K562 (cell line): ENCODE data around the gene MORC1. TPM values are rescaled to one million over a fixed set of nuclear protein-coding genes. Genes with fewer than 3 reads are reported as not detected.

Source experiments
- ATAC-seq: fragments of 200-7000 bp; cut with Tn5 transposase; 3 replicates; pipeline ENCODE4 v1.9.1; 2020; ENCODE audit warnings: moderate library complexity
- BruUV-seq: library from RNA; stranded (reverse); fragments of 400-500 nt; replicated peaks from 2 replicates; lab custom pipeline; 2021; lab: Mats Ljungman, UMichigan
- CTCF ChIA-PET: fragments of 300-600 bp; formaldehyde crosslinking; extraction: SDS; loops from one replicate; lab custom pipeline; 2021; ENCODE audit warnings: low intra/inter-chr PET ratio; lab: Yijun Ruan, JAX
- POLR2A ChIA-PET: fragments of 300-600, 350-650 bp; sonication (Branson Sonifier 250); formaldehyde crosslinking; extraction: SDS; loops from one replicate; lab custom pipeline; 2021; ENCODE audit warnings: antibody characterized with exemption, inconsistent platforms; lab: Yijun Ruan, JAX
- DNase-seq, 4 experiments: peaks; one replicate each; pipeline versions ENCODE4 v3.0.0 to v3.0.0-alpha.2; 2011 to 2018; ENCODE audit warnings: low spot score in 3 of 4, mixed read lengths in 3 of 4; ENCODE audit errors: extremely low read depth in 1 of 4
- FAIRE-seq: peaks from 2 replicates; lab custom pipeline; 2011; peaks lifted over from hg19 to GRCh38; lab: Jason Lieb, UNC
- H2AFZ ChIP-seq: 2 replicates; pipeline ENCODE4 v1.6.0; 2011; ENCODE audit warnings: low read depth, low read length, control low read depth, inconsistent platforms
- H3K27ac ChIP-seq: fragments of 200-600 bp; 3 replicates; pipeline ENCODE4 v1.8.0; 2011; ENCODE audit warnings: low read depth, mild to moderate bottlenecking, control low read depth, inconsistent platforms, low read length, moderate library complexity, mixed read lengths; ENCODE audit errors: extremely low read depth
- H3K27me3 ChIP-seq, 2 experiments: fragments of 300-600 bp in 1 of 2; 2 replicates in 1 of 2; 3 replicates in 1 of 2; pipeline versions ENCODE4 v1.6.0 to v1.8.0; 2011; ENCODE audit warnings: inconsistent platforms in 2 of 2, low read length in 2 of 2, mild to moderate bottlenecking in 1 of 2, mixed read lengths in 1 of 2, moderate library complexity in 1 of 2; ENCODE audit not compliant: control insufficient read depth in 2 of 2, insufficient read depth in 2 of 2
- H3K36me3 ChIP-seq: fragments of 300-600 bp; 3 replicates; pipeline ENCODE4 v1.8.0; 2011; ENCODE audit warnings: mild to moderate bottlenecking, low read length, inconsistent platforms; ENCODE audit not compliant: control insufficient read depth, insufficient read depth
- H3K4me1 ChIP-seq, 2 experiments: fragments of 200-600 bp in 1 of 2; replicated peaks in 1 of 2; 2 replicates in 1 of 2; 3 replicates in 1 of 2; pipeline versions ENCODE4 v1.5.1 to v1.8.0; 2011; ENCODE audit warnings: inconsistent platforms in 2 of 2, low read length in 2 of 2, mild to moderate bottlenecking in 1 of 2, mixed read lengths in 1 of 2, moderate library complexity in 1 of 2; ENCODE audit not compliant: control insufficient read depth in 2 of 2, insufficient read depth in 2 of 2
- H3K4me2 ChIP-seq: 2 replicates; pipeline ENCODE4 v1.6.1; 2011; ENCODE audit warnings: low read length, control low read depth, inconsistent platforms, mixed read lengths; ENCODE audit not compliant: insufficient read depth
- H3K4me3 ChIP-seq: fragments of 200-600 bp; sonication (generic), shearing (Covaris generic); 2 replicates; pipeline ENCODE4 v1.5.1; 2016; ENCODE audit warnings: control low read depth, inconsistent platforms
- H3K79me2 ChIP-seq: fragments of 200-600 bp; 3 replicates; pipeline ENCODE4 v1.8.0; 2011; ENCODE audit warnings: low read length, inconsistent platforms; ENCODE audit not compliant: control insufficient read depth, insufficient read depth
- H3K9ac ChIP-seq, 2 experiments: 2 replicates each; pipeline versions ENCODE4 v1.6.0 to v1.6.1; 2011; ENCODE audit warnings: low read depth in 2 of 2, low read length in 2 of 2, control low read depth in 1 of 2, inconsistent platforms in 1 of 2, mild to moderate bottlenecking in 1 of 2, mixed read lengths in 1 of 2; ENCODE audit not compliant: insufficient read depth in 1 of 2
- H3K9me1 ChIP-seq: one replicate; pipeline ENCODE4 v1.6.0; 2011; ENCODE audit warnings: inconsistent platforms, mild to moderate bottlenecking, low read length, moderate library complexity; ENCODE audit not compliant: control insufficient read depth, insufficient read depth
- H3K9me3 ChIP-seq: replicated peaks from 2 replicates; pipeline ENCODE4 v1.5.1; 2011; ENCODE audit warnings: low read depth, low read length, inconsistent platforms; ENCODE audit not compliant: control insufficient read depth, insufficient read depth
- H4K20me1 ChIP-seq: replicated peaks from 2 replicates; pipeline ENCODE4 v1.6.1; 2011; ENCODE audit warnings: low read length, inconsistent platforms, mixed read lengths; ENCODE audit not compliant: control insufficient read depth, insufficient read depth
- ATF1 ChIP-seq, 2 experiments: fragments of 450-650 bp in 1 of 2; IDR thresholded peaks; 2 replicates each; pipeline ENCODE4 v1.6.1; 2016; ENCODE audit warnings: missing compliant biosample characterization in 1 of 2, missing genetic modification characterization in 1 of 2
- CBX5 ChIP-seq: IDR thresholded peaks from 2 replicates; pipeline ENCODE4 v1.6.1; 2014; ENCODE audit warnings: low read depth, borderline replicate concordance
- DNMT1 ChIP-seq: fragments of 450-650 bp; IDR thresholded peaks from 2 replicates; pipeline ENCODE4 v1.6.1; 2016; ENCODE audit warnings: antibody characterized with exemption, mild to moderate bottlenecking
- JUN ChIP-seq, 2 experiments: sonication (generic) in 1 of 2; formaldehyde crosslinking in 1 of 2; IDR thresholded peaks; 2 replicates each; pipeline versions ENCODE4 v1.6.1 to v1.8.0; 2012 to 2022; ENCODE audit warnings: borderline replicate concordance in 2 of 2, mild to moderate bottlenecking in 2 of 2, improper control_type of control experiment in 1 of 2, low read depth in 1 of 2, low read length in 1 of 2, missing genetic modification reagents in 1 of 2
- MEF2D ChIP-seq: conservative IDR thresholded peaks from 2 replicates; pipeline ENCODE4 v1.6.1; 2016; ENCODE audit warnings: low read depth, missing genetic modification characterization, missing compliant biosample characterization
- MYBL2 ChIP-seq, 2 experiments: fragments of 450-650 bp in 1 of 2; sonication (generic) in 1 of 2; formaldehyde crosslinking in 1 of 2; IDR thresholded peaks; 2 replicates each; pipeline versions ENCODE4 v1.6.1 to v1.8.1; 2017 to 2022; ENCODE audit warnings: borderline replicate concordance in 1 of 2, inconsistent platforms in 1 of 2, low read depth in 1 of 2, mild to moderate bottlenecking in 1 of 2, missing genetic modification reagents in 1 of 2, moderate library complexity in 1 of 2
- RBFOX2 ChIP-seq: fragments of 200-400 bp; formaldehyde crosslinking; IDR thresholded peaks from 2 replicates; pipeline ENCODE4 v1.6.1; 2017; ENCODE audit warnings: low read depth, mild to moderate bottlenecking, low read length, moderate library complexity
- SFPQ ChIP-seq: fragments of 200-400 bp; formaldehyde crosslinking; IDR thresholded peaks from 2 replicates; pipeline ENCODE4 v1.6.1; 2017; ENCODE audit warnings: mild to moderate bottlenecking, low read depth, low read length, moderate library complexity
- ZNF140 ChIP-seq: fragments of 250-450 bp; sonication (Bioruptor Pico); IDR thresholded peaks from 2 replicates; pipeline ENCODE4 v1.8.0; 2021; ENCODE audit warnings: moderate library complexity, mild to moderate bottlenecking, inconsistent platforms
- ZNF143 ChIP-seq: sonication (generic); formaldehyde crosslinking; IDR thresholded peaks from 2 replicates; pipeline ENCODE4 v1.9.0; 2022; ENCODE audit warnings: mild to moderate bottlenecking, missing genetic modification reagents
- ZNF263 ChIP-seq: sonication (generic); formaldehyde crosslinking; IDR thresholded peaks from 2 replicates; pipeline ENCODE4 v1.8.0; 2022; ENCODE audit warnings: mild to moderate bottlenecking, missing genetic modification reagents, borderline replicate concordance
- ZNF644 ChIP-seq: fragments of 200-800 bp; sonication (Bioruptor generic); IDR thresholded peaks from 2 replicates; pipeline ENCODE4 v1.6.1; 2016; ENCODE audit warnings: low read depth, missing genetic modification characterization, missing compliant biosample characterization
- ZNF75A ChIP-seq: fragments of 450-650 bp; formaldehyde crosslinking; IDR thresholded peaks from 2 replicates; pipeline ENCODE4 v1.4.0; 2020; ENCODE audit warnings: mild to moderate bottlenecking
- WGBS: fragments of 100-300 bp; shearing (Covaris generic); methylation state at CpG from one replicate; pipeline ENCODE4 v1.1.6; 2016; ENCODE audit warnings: low coverage, mixed read lengths; ENCODE audit not compliant: insufficient coverage; ENCODE audit errors: missing lambda C conversion rate; 5-methylcytosine and 5-hydroxymethylcytosine counted together
- in situ Hi-C: fragments of 300-500 bp; cut with MboI; formaldehyde crosslinking; loops from 4 replicates; pipeline ENCODE4 v1.15.0; 2018; ENCODE audit warnings: inconsistent platforms, mixed read lengths
- intact Hi-C: fragments of 100-400 bp; cut with micrococcal nuclease; formaldehyde crosslinking; loops from 2 replicates; pipeline ENCODE4 v1.14.2; 2022
- polyA plus RNA-seq, 8 experiments: library from polyadenylated mRNA; depleted of rRNA in 4 of 8; stranded (reverse) in 5 of 8; unstranded in 3 of 8; fragments of >200 nt; fragmentation: Nextera tagmentation in 2 of 8; fragmentation: Illumina TruSeq in 1 of 8; extraction: Ambion mirVana in 2 of 8; extraction: Trizol in 1 of 8; gene quantifications; 2 replicates each; pipeline versions ENCODE4 v1.2.1 to v1.2.3, GENCODE V29; 2011 to 2014; ENCODE audit warnings: inconsistent platforms in 1 of 8, missing spikeins in 1 of 8
- total RNA-seq, 7 experiments: library from RNA; depleted of rRNA in 6 of 7; stranded (reverse); fragments of >200 nt in 6 of 7; fragmentation: Illumina TruSeq in 2 of 7; extraction: Trizol in 2 of 7; gene quantifications; 2 replicates each; pipeline versions ENCODE4 v1.2.1 to v1.2.3, GENCODE V29; 2011 to 2021; ENCODE audit warnings: low replicate concordance in 1 of 7

MORC1 gene
- total and polyA plus RNA-seq, 9 of the 15 experiments (the other 6 are each of a cell fraction or from before 2014, with no cell fraction given): 0.08 to 0.41 (median 0.30) TPM; not detected in 1

GRCh38 chr3:108983051-108983450 lies 134.9 kb downstream of the MORC1 start:
- Histone ChIP-seq H3K27me3 (no peaks in the 10 kb centered on the region), H3K9me1 (no peaks in the 10 kb centered on the region), H4K20me1 (no peaks in the 10 kb centered on the region), H2AFZ (no peak overlapping the region), H3K4me1 (no peaks in the 10 kb centered on the region), H3K4me2 (no peak overlapping the region), H3K27ac (no peak overlapping the region), H3K4me3 (no peak overlapping the region), H3K79me2 (no peaks in the 10 kb centered on the region), H3K9me3 (no peaks in the 10 kb centered on the region), H3K36me3 (no peaks in the 10 kb centered on the region), H3K9ac (no peak overlapping the region)
- BruUV-seq: no TSS peak
- ChIA-PET POLR2A (no interaction called here), CTCF (no interaction called here)
- in situ Hi-C loops (no loop called here), intact Hi-C loops (no loop called here)
- no peak for DNase-seq
- no peak for FAIRE-seq
- no peak for ATAC-seq
- no peak for TF ChIP-seq SFPQ
- TF ChIP-seq ZNF644 (tag): no peak
- TF ChIP-seq ZNF75A: no peak
- TF ChIP-seq DNMT1: no peak
- no peak for TF ChIP-seq JUN (IDR thresholded peaks at IDR 0.05; ENCODE audit: borderline replicate concordance, low read depth, low read length)
- no peak for TF ChIP-seq JUN (CRISPR knock-in tag; IDR thresholded peaks at IDR 0.05; ENCODE audit: borderline replicate concordance)
- no peak for TF ChIP-seq ZNF143 (CRISPR knock-in tag)
- TF ChIP-seq ATF1 (CRISPR knock-in tag; IDR thresholded peaks at IDR 0.05): no peak
- no peak for TF ChIP-seq ATF1 (tag; IDR thresholded peaks at IDR 0.05)
- TF ChIP-seq MYBL2 (IDR thresholded peaks at IDR 0.05; ENCODE audit: low read depth): no peak
- no peak for TF ChIP-seq MYBL2 (CRISPR knock-in tag; IDR thresholded peaks at IDR 0.05; ENCODE audit: borderline replicate concordance)
- TF ChIP-seq MEF2D (tag): no peak
- TF ChIP-seq RBFOX2: no peak
- no peak for TF ChIP-seq ZNF263 (CRISPR knock-in tag)
- TF ChIP-seq ZNF140 (CRISPR knock-in tag): no peak
- no peak for TF ChIP-seq CBX5
- WGBS: 0% methylated on average over 1 of the region's 1 CpG
